Rectal smooth muscle tissue (tissue), 1 donor: ENCODE data around the gene RAB3IL1.

Experiments
- H3K27ac ChIP-seq: one replicate; pipeline ENCODE4 v1.7.0; 2013; ENCODE audit warnings: low read depth, low read length, inconsistent platforms
- H3K27me3 ChIP-seq: one replicate; pipeline ENCODE4 v1.7.0; 2013; ENCODE audit warnings: low read length; ENCODE audit not compliant: control insufficient read depth, insufficient read depth
- H3K36me3 ChIP-seq: one replicate; pipeline ENCODE4 v1.7.0; 2013; ENCODE audit warnings: low read length; ENCODE audit not compliant: control insufficient read depth, insufficient read depth
- H3K4me1 ChIP-seq: one replicate; pipeline ENCODE4 v1.7.0; 2013; ENCODE audit warnings: low read length; ENCODE audit not compliant: control insufficient read depth, insufficient read depth
- H3K4me3 ChIP-seq: one replicate; pipeline ENCODE4 v1.7.0; 2013; ENCODE audit warnings: low read length
- H3K9ac ChIP-seq: one replicate; pipeline ENCODE4 v1.7.0; 2013; ENCODE audit warnings: low read length

Gene RAB3IL1

GRCh38 chr11:61949169-61950034 is 32.0 kb upstream of the RAB3IL1 start:
- Histone ChIP-seq H3K36me3 (no peaks in the 10 kb centered on the region), H3K9ac (no peak overlapping the region), H3K4me1 (no peaks in the 10 kb centered on the region), H3K27me3 (peaks cover 2% of the 10 kb centered on the region), H3K4me3 (no peak overlapping the region), H3K27ac (peak overlapping the region; percentile 30)

GRCh38 chr11:61948505-61948904 is 31.1 kb upstream of the RAB3IL1 start:
- peaks cover 2% of the 10 kb centered on the region for H3K27me3 ChIP-seq
- H3K9ac ChIP-seq = no peak overlapping the region
- H3K4me3 ChIP-seq = no peak overlapping the region
- no peak overlapping the region for H3K27ac ChIP-seq
- H3K36me3 ChIP-seq = no peaks in the 10 kb centered on the region
- no peaks in the 10 kb centered on the region for H3K4me1 ChIP-seq

GRCh38 chr11:61947486-61948210 is 30.3 kb upstream of the RAB3IL1 start:
- H3K9ac ChIP-seq = no peak overlapping the region
- no peak overlapping the region for H3K27ac ChIP-seq
- H3K27me3 ChIP-seq = peaks cover 2% of the 10 kb centered on the region
- H3K36me3 ChIP-seq = no peaks in the 10 kb centered on the region
- no peak overlapping the region for H3K4me3 ChIP-seq
- H3K4me1 ChIP-seq = no peaks in the 10 kb centered on the region

DNA sequence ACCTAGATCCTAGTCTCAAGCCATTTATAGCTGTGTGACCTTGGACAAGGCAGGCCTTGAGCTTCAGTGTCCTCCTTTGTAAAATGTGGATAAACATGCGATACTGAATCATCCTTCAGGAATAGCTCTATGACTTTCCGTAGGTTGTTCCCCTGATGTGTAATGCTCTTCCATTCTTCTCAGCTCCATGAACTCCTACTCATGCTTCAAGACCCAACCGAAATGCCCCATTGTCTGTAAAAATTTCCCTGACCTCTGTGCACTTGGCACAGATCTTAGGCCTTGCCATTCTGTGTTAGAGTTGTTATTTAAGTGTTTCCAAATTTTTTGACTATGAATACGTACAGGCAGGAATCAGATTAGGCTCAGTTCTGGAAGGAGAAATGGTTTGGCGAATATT is 29.5 kb upstream of the RAB3IL1 start:
- Histone ChIP-seq H3K27me3 (peaks cover 2% of the 10 kb centered on the region), H3K4me1 (no peaks in the 10 kb centered on the region), H3K27ac (no peak overlapping the region), H3K9ac (no peak overlapping the region), H3K36me3 (no peaks in the 10 kb centered on the region), H3K4me3 (no peak overlapping the region)

DNA sequence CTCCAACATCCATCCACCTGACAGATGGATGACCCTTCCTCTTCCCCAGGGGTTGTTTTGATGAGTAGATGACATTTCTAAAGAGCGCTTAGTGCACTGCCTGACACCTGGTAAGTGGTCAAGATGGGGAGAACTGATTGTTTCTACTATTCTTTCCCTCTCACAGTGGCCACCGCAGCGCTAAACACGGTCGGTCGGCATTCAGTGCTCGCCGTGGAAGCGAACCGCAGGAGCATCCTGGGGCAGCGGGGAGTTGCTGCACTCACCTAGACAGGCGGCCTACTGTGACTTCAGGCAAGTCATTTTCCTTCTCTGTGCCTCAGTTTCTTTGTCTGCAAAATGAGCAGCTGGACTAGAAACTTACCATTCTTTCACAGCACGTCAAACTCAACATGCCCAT is 27.8 kb upstream of the RAB3IL1 start:
- Histone ChIP-seq H3K4me3 (no peak overlapping the region), H3K9ac (no peak overlapping the region), H3K27me3 (peaks cover 2% of the 10 kb centered on the region), H3K4me1 (no peaks in the 10 kb centered on the region), H3K27ac (no peak overlapping the region), H3K36me3 (no peaks in the 10 kb centered on the region)

DNA sequence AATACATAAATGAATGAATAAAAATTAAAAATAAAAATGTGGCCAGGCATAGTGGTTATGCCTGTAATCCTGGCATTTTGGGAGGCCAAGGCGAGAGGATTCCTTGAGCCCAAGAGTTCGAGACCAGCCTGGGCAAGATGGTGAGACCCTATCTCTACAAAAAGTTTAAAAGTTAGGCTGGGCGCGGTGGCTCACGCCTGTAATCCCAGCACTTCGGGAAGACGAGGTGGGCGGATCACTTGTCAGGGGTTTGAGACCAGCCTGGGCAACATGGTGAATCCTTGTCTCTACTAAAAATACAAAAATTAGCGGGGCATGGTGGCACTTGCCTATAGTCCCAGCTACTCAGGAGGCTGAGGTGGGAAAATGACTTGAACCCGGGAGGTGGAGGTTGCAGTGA is 23.1 kb upstream of the RAB3IL1 start:
- Histone ChIP-seq H3K27ac (no peak overlapping the region), H3K9ac (no peak overlapping the region), H3K36me3 (no peaks in the 10 kb centered on the region), H3K27me3 (no peaks in the 10 kb centered on the region), H3K4me1 (no peaks in the 10 kb centered on the region), H3K4me3 (no peak overlapping the region)

- no peaks in the 10 kb centered on the region for H3K27me3 ChIP-seq
- no peaks in the 10 kb centered on the region for H3K36me3 ChIP-seq
- H3K4me3 ChIP-seq = no peak overlapping the region
- no peak overlapping the region for H3K9ac ChIP-seq
- H3K27ac ChIP-seq = no peak overlapping the region
- H3K4me1 ChIP-seq = no peaks in the 10 kb centered on the region
Observed at GRCh38 chr11:61935861-61936260, 18.5 kb upstream of the RAB3IL1 start.

DNA sequence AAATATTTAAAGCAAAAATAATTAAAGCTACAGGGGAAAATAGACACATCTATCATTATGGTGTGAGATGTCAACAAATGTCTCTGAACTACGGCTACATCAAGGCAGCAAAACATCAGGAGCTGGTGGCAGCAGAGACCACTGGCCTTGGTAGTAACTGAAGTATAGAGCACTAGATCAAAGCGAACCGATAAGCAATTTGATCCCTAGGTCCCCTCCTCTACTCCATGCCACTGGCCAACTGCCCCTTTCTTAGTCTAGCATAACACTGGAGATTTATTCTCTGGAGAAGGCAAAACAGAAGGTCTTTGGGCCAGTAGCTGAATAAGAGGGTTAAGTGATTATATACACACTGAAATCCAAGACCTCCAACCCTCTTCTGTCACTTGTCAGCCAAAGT is 13.6 kb upstream of the RAB3IL1 start:
- Histone ChIP-seq H3K27ac (no peak overlapping the region), H3K36me3 (no peaks in the 10 kb centered on the region), H3K27me3 (no peaks in the 10 kb centered on the region), H3K4me1 (no peaks in the 10 kb centered on the region), H3K9ac (no peak overlapping the region), H3K4me3 (no peak overlapping the region)

GRCh38 chr11:61928606-61929005 is 11.2 kb upstream of the RAB3IL1 start:
- H3K27me3 ChIP-seq = no peaks in the 10 kb centered on the region
- no peaks in the 10 kb centered on the region for H3K36me3 ChIP-seq
- no peak overlapping the region for H3K9ac ChIP-seq

GRCh38 chr11:61927501-61927900 is 10.1 kb upstream of the RAB3IL1 start:
- Histone ChIP-seq H3K9ac (no peak overlapping the region), H3K36me3 (no peaks in the 10 kb centered on the region), H3K27ac (no peak overlapping the region), H3K4me1 (peaks cover 4% of the 10 kb centered on the region), H3K27me3 (no peaks in the 10 kb centered on the region), H3K4me3 (no peak overlapping the region)

More at GRCh38 chr11:61928606-61929005, 11.2 kb upstream of the RAB3IL1 start:
- H3K4me1 ChIP-seq = no peaks in the 10 kb centered on the region
- H3K27ac ChIP-seq = no peak overlapping the region
- H3K4me3 ChIP-seq = no peak overlapping the region

GRCh38 chr11:61926235-61926634 is 8.9 kb upstream of the RAB3IL1 start:
- H3K4me1 ChIP-seq = peaks cover 4% of the 10 kb centered on the region
- no peak overlapping the region for H3K9ac ChIP-seq
- no peaks in the 10 kb centered on the region for H3K27me3 ChIP-seq
- no peak overlapping the region for H3K4me3 ChIP-seq
- H3K27ac ChIP-seq = no peak overlapping the region
- no peaks in the 10 kb centered on the region for H3K36me3 ChIP-seq

DNA sequence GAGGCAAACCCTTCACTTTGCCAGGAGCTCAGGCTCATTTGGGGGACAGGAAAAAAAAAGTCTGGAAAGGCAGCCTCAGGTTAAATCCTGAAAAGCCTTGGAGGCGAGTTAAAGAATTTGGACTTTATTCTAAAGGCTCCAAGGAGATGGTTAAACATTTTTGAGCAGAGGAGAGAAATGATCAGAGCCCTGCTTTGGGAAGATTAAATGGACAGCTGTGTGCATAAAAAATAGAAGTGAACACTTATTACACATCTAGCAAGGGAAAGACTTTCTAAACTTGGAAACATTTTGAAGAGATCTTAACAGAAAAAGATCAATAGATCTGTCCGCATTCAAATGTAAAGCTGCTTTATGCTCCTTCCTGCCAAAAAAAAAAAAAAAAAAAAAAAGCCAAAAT is 8.4 kb upstream of the RAB3IL1 start:
- no peaks in the 10 kb centered on the region for H3K27me3 ChIP-seq
- H3K9ac ChIP-seq = no peak overlapping the region

More for the DNA sequence above, 8.4 kb upstream of the RAB3IL1 start:
- H3K4me3 ChIP-seq = no peak overlapping the region
- no peaks in the 10 kb centered on the region for H3K36me3 ChIP-seq
- no peak overlapping the region for H3K27ac ChIP-seq
- peaks cover 4% of the 10 kb centered on the region for H3K4me1 ChIP-seq
